Tibial nerve (tissue), 3 donors: Measurements from ENCODE around the gene C6orf47.

Experiments
- POLR2A ChIP-seq, 2 donors: fragments of 450-650 bp; IDR thresholded peaks; one replicate each; pipeline ENCODE4 v1.6.1; 2017; ENCODE audit warnings: antibody characterized with exemption in 2 of 2, mild to moderate bottlenecking in 2 of 2, moderate library complexity in 2 of 2
- TF ChIP-seq, protein P1 (sequence below), 5 experiments: fragments of 200-600 bp in 3 of 5; fragments of 450-650 bp in 2 of 5; sonication (generic) in 3 of 5; IDR thresholded peaks; one replicate each; pipeline ENCODE4 v1.5.1; 2016 to 2019; ENCODE audit warnings: antibody characterized with exemption in 5 of 5, mild to moderate bottlenecking in 3 of 5, moderate library complexity in 2 of 5

DNA sequence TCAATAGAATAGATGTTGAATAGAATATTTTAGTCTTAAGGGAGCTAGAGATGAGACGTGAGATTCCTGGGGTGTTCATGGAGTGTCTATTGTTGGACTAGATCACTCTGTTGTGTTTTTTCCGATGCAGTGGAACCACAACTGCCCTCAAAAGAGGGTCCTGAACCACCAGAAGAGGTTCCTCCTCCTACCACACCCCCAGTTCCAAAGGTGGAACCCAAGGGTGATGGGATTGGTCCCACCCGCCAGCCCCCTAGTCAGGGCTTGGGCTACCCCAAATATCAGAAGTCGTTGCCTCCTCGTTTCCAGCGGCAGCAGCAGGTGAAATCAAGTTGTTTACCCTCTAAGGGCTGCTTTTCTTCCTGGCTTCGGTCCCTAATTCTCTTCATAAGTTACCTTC lies 31.6 kb downstream of the C6orf47 start:
- TF ChIP-seq, protein P1, sequence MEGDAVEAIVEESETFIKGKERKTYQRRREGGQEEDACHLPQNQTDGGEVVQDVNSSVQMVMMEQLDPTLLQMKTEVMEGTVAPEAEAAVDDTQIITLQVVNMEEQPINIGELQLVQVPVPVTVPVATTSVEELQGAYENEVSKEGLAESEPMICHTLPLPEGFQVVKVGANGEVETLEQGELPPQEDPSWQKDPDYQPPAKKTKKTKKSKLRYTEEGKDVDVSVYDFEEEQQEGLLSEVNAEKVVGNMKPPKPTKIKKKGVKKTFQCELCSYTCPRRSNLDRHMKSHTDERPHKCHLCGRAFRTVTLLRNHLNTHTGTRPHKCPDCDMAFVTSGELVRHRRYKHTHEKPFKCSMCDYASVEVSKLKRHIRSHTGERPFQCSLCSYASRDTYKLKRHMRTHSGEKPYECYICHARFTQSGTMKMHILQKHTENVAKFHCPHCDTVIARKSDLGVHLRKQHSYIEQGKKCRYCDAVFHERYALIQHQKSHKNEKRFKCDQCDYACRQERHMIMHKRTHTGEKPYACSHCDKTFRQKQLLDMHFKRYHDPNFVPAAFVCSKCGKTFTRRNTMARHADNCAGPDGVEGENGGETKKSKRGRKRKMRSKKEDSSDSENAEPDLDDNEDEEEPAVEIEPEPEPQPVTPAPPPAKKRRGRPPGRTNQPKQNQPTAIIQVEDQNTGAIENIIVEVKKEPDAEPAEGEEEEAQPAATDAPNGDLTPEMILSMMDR (IDR thresholded peaks at IDR 0.05), result no peak
- no peak for TF ChIP-seq POLR2A (IDR thresholded peaks at IDR 0.05)
